SK-N-MC (cell line): ENCODE measurements around the gene TBC1D22B.

Experiments
- EZH2 ChIP-seq: fragments of 200-600 bp; sonication (generic); IDR thresholded peaks from one replicate; pipeline ENCODE4 v1.6.1; 2017; ENCODE audit warnings: antibody characterized with exemption
- FOXP2 ChIP-seq: optimal IDR thresholded peaks from 2 replicates; pipeline ENCODE3; 2011; ENCODE audit warnings: mild to moderate bottlenecking, moderate library complexity; ENCODE audit not compliant: insufficient read depth; ENCODE audit errors: extremely low read length, control extremely low read depth
- POLR2AphosphoS5 ChIP-seq: IDR thresholded peaks from 2 replicates; pipeline ENCODE4 v1.6.1; 2012; ENCODE audit warnings: mild to moderate bottlenecking, low read depth, low read length, borderline replicate concordance

DNA sequence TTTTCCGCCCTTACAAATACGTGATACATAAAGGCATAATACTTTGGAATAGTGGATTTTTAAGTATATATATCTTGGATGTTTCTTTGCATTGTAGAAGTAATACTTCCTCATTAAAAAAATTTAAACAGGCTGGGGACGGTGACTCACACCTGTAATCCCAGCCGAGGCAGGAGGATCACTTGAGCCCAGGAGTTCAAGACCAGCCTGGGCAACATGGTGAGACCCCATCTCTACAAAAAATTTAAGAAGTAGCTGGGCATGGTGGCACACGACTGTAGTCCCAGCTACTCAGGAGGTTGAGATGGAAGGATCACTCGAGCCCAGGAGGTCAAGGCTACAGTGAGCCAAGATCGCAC is 57.6 kb downstream of the TBC1D22B start:
- TF ChIP-seq POLR2AphosphoS5, result no peak
- no peak for TF ChIP-seq EZH2
- no peak for TF ChIP-seq FOXP2
